Stimulated activated effector memory CD8-positive, alpha-beta T cell treated with anti-CD3 and anti-CD28 coated beads, Interleukin-12 subunit alpha, Interleukin-12 subunit beta, amount 100 ng/mL, for 72 hours (primary cell): ENCODE measurements around the gene TSPO.

Source experiments
- ATAC-seq: fragments of 150-1000 bp; cut with Tn5 transposase; 2 replicates; pipeline ENCODE4 v1.10.0; 2021
- DNase-seq, 2 donors: peaks; one replicate each; pipeline ENCODE4 v3.0.0; 2021 to 2022; ENCODE audit warnings: low spot score in 2 of 2
- H3K27ac Mint-ChIP-seq: one replicate; pipeline ENCODE4 v1.8.0; 2022; ENCODE audit warnings: mild to moderate bottlenecking, mixed read lengths
- H3K36me3 Mint-ChIP-seq: one replicate; pipeline ENCODE4 v1.8.0; 2022; ENCODE audit warnings: mild to moderate bottlenecking, mixed read lengths
- H3K4me1 Mint-ChIP-seq: one replicate; pipeline ENCODE4 v1.8.0; 2022; ENCODE audit warnings: mixed read lengths
- H3K4me3 Mint-ChIP-seq: one replicate; pipeline ENCODE4 v1.8.0; 2022; ENCODE audit warnings: mild to moderate bottlenecking, mixed read lengths
- H3K9me3 Mint-ChIP-seq: one replicate; pipeline ENCODE4 v1.8.0; 2022; ENCODE audit warnings: mixed read lengths

The TSPO gene

DNA sequence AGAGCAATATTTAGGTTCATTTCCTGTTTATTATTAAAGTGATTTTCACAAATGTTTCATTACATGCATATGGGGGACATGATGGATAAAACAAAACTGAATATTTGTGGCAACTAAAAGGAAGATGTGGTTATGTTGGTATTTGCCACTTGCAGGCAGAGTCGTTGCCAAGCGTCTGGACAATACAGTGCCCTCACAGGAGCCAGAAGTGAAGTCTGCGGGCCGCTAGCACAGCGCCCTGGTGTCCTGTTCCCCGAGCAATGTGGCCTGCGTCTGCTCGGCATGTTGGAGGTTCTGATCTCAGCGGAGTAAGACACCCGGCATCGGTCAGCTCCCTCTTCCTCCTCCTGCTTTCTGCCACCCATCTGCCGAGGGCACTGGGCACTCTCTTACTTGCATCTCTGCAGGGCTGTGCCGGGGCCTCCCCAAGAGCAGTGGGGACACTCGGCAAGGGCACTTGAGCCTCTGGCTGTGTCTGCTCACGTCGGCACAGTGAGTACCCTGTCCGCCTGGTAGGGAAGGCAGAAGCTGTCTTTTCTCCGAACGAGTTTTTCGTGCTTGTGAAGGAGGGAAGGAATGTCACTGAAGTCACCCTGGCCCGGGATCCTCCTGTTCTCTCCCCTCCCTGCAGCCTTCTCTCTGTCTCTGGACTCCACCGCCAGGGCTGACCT, 46.0 kb downstream of the TSPO start:
- ATAC-seq = no peak
- no peaks in the 10 kb centered on the region for H3K36me3 Mint-ChIP-seq
- no peak overlapping the region for H3K4me3 Mint-ChIP-seq
- no peak for DNase-seq
- H3K27ac Mint-ChIP-seq = no peak overlapping the region
- H3K9me3 Mint-ChIP-seq = no peaks in the 10 kb centered on the region
- H3K4me1 Mint-ChIP-seq = no peaks in the 10 kb centered on the region

DNA sequence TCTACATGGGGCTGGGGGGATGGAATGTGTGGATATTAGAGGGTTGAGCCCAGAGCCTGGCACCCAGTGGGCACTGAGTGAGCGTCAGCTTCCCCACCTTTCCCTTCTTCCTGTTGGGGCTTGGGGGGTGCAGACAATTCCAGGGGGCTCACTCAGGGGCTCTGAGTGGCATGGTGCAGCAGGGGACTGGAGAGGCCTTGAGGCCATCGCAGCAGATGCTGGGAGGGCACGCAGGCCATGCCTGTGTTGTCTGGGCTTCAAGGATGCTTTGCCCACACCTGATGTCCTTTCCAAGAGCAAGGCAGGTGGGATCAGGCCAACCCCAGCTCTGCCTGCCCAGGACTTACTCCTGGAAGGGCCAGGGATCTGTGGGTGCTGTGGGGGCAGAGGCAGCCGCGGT, 46.8 kb downstream of the TSPO start:
- H3K9me3 Mint-ChIP-seq = no peaks in the 10 kb centered on the region
- H3K27ac Mint-ChIP-seq = no peak overlapping the region

DNA sequence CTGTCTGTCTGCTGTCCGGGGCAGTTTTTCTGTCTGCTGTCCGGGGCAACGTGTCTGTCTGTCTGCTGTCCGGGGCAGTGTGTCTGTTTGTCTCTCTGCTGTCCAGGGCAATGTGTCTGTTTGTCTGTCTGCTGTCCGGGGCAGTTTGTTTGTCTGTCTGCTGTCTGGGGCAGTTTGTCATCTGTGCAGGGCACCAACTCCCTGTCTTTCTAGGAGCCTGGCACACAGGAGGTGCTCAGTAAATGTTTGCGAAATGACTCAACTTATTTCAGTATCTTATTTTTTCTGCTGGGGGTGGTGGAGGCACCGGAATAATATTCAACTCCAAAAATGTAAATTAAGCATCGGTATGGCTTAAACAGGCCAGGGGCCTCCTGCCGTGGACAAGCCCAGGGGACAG, 47.6 kb downstream of the TSPO start:
- Mint-ChIP-seq H3K36me3 (no peaks in the 10 kb centered on the region), H3K4me1 (no peaks in the 10 kb centered on the region), H3K4me3 (no peak overlapping the region), H3K27ac (no peak overlapping the region), H3K9me3 (no peaks in the 10 kb centered on the region)
- ATAC-seq (no peak), DNase-seq (no peak)

More for the DNA sequence above, 46.8 kb downstream of the TSPO start:
- no peak for DNase-seq
- no peaks in the 10 kb centered on the region for H3K36me3 Mint-ChIP-seq
- no peaks in the 10 kb centered on the region for H3K4me1 Mint-ChIP-seq
- no peak for ATAC-seq
- no peak overlapping the region for H3K4me3 Mint-ChIP-seq

DNA sequence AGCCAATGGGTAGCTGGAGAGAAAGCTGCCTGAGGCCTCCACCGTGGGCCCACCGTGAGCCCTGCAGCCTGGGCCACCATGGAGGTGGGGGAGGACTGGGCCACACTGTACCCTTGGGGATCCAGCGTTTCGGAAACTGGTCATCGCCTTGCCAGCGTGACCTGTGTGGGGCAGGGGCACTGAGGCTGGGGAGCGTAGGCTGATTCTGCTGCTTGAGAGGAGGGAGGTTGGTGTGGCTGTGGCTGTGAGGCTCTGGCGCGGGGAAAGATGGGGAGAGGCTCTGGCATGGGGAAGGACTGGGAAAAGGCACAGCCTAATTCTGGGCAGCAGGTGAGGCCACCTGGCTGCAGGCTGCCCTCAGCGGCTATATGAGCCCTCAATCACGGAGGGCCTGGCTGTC, 48.2 kb downstream of the TSPO start:
- no peak for DNase-seq
- no peaks in the 10 kb centered on the region for H3K9me3 Mint-ChIP-seq
- no peak for ATAC-seq
- H3K36me3 Mint-ChIP-seq = no peaks in the 10 kb centered on the region
- H3K4me3 Mint-ChIP-seq = no peak overlapping the region
- H3K27ac Mint-ChIP-seq = no peak overlapping the region
- H3K4me1 Mint-ChIP-seq = no peaks in the 10 kb centered on the region

DNA sequence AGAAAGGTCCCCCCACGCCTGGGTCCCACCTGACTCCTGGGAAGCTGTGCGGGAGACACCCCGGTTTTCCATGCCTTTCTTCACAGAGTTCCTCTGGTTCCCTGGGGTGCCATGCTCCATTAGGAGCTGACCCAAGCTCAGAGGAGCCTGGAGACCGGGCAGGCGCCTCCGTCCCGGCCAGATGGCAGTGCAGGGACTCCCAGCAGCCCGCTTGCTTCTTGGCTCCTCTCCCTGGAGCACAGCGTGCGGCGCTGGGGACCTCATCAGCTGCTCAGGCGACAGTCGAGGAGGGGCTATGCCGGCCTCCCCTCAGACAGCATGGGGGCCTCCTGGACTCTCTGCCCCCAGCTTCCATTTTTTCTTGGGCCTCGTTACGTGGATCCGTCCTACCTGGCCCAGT, 48.7 kb downstream of the TSPO start:
- ATAC-seq (no peak), DNase-seq (no peak)
- H3K27ac Mint-ChIP-seq = no peak overlapping the region
- H3K36me3 Mint-ChIP-seq = no peaks in the 10 kb centered on the region
- no peaks in the 10 kb centered on the region for H3K9me3 Mint-ChIP-seq
- no peak overlapping the region for H3K4me3 Mint-ChIP-seq
- H3K4me1 Mint-ChIP-seq = no peaks in the 10 kb centered on the region

DNA sequence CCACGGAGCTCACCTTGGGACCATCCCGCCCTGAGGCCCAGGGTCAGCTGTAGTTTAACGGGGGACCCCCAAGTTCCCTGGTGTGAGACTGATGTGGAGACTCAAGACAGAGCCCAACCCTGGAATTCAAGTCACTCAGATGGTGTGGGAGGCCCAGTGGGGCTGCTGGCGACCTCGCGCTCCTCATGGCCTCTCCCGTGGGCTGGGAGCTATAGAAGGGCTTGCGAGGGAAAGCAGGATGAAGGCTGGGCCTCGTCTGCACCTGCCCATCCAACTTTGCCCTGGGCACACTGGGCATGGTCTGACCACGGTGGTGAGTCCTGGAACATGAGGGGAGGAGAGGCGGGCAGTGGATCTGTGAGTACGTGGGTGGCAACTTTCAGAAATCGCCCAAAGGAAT, 49.2 kb downstream of the TSPO start:
- Mint-ChIP-seq H3K9me3 (no peaks in the 10 kb centered on the region), H3K36me3 (peaks cover 5% of the 10 kb centered on the region), H3K27ac (no peak overlapping the region), H3K4me3 (no peak overlapping the region), H3K4me1 (no peaks in the 10 kb centered on the region)
- no peak for DNase-seq
- ATAC-seq = no peak

DNA sequence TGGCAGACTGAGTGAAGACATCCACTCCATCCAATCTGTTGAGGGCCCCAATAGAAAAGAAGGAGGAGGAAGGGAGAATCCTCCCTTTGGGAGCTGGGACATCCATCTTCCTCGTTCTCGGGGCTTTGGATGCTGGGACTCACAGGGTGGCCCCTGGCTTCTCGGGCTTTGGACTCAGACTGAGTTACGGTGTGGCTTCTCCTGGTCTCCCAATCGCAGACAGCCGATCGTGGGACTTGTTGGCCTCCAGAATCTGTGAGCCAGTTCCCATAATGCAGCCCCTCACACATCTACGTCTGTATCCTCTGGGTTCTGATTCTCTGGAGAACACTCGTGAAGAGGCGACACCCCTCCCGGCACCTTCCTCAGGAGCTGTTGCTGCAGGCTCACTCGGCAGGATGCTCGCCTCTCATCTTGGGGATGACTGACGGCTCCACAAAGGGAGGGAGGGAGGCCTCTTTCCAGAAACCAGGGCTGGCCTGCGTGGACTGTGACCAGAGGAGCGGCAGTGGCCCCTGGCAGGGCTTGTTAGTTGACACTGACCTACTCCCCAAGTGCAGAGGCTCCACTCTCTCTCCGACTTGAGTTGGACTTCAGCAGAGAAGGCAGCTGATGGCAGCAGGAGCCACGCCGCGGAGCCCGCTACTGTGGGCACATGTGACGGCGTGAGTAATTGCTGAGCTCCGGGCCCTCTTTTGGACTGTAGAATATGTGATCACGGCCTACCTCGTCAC, 50.3 kb downstream of the TSPO start:
- no peak for ATAC-seq
- peaks cover 9% of the 10 kb centered on the region for H3K4me1 Mint-ChIP-seq
- H3K27ac Mint-ChIP-seq = no peak overlapping the region

DNA sequence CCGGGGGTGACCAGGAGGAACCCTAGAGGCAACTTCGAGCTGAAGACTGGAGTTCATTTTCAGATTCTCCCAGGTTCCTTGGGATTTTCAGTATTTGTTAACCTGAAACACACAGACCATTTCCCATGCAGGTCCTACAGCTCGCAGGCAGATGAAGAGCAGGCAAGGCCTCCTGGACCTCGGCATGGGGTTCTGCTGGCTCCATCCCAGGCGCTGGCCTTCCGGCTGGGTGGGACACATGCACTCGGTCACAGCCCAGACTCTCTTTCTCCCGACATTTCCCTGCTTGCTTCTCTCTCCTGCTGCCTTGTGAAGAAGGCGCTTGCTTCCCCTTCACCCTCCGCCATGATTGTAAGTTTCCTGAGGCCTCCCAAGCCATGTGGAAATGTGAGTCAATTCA, 51.0 kb downstream of the TSPO start:
- ATAC-seq = no peak
- Mint-ChIP-seq H3K27ac (peak overlapping the region; percentile 65), H3K4me3 (no peak overlapping the region), H3K4me1 (peaks cover 10% of the 10 kb centered on the region), H3K9me3 (peaks cover 3% of the 10 kb centered on the region), H3K36me3 (peaks cover 14% of the 10 kb centered on the region)
- DNase-seq = no peak

More for the DNA sequence above, 50.3 kb downstream of the TSPO start:
- no peak for DNase-seq
- Mint-ChIP-seq H3K4me3 (no peak overlapping the region), H3K9me3 (peaks cover 3% of the 10 kb centered on the region), H3K36me3 (peaks cover 14% of the 10 kb centered on the region)

DNA sequence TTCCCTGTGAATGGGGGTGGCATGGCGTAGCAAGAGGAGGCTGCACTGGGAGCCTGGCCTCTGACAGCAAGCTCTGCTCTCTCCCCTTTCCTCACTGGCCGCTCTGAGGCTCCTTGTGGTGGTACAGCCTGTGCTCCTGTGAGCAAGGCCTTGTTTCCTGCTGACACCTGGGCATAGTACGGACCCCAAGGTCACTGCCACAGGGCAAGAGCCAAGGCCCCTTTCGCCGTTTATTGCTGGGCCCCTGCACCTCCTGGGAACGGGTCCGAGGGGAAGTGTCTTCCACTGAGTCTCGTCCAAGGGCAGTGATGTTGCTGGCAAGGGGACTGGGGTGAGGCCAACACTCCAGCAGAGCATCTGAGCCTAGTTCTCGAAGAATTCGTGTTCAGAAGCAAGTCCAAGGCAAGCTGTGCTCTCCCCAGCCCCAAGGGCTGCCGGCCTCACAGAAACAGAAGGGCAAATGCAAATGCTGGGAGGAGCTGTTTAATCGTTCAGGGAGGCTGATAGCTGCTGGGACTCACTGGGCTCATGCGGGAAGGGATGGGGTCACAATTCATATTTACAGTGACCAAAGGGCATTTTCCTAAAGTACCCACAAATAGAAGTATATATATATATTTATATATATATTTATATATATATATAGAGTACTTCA, 51.5 kb downstream of the TSPO start:
- DNase-seq (no peak), ATAC-seq (no peak)
- Mint-ChIP-seq H3K27ac (peak overlapping the region; percentile 65), H3K4me1 (peaks cover 16% of the 10 kb centered on the region), H3K9me3 (peaks cover 3% of the 10 kb centered on the region), H3K4me3 (no peak overlapping the region), H3K36me3 (peaks cover 14% of the 10 kb centered on the region)

DNA sequence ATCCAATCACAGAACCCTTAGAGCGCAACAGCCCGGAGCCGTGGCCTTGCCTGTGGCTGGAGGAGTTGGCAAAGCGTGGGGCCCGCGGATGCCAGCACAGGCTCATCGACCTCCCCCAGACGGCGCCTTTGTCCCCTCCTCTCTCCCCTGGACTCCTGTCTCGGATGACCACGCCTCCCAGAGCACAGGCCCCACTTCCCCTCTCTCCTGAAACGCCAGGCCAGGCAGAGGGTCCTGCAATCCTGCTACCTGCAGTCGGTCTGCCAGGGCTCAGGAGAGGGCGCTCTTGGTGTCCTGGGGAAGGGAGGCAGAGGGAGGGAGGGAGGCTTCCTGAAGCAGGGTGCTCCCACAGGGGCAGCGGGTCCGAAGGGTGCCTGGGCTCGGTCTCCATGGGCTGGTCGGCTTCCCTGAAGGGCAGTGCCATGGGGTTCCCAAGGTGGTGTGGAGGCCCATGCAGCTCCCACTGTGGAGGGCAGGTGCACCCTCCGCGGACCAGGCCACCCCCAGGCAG, 52.2 kb downstream of the TSPO start:
- no peak overlapping the region for H3K27ac Mint-ChIP-seq
- H3K36me3 Mint-ChIP-seq = peaks cover 14% of the 10 kb centered on the region
- ATAC-seq (no peak), DNase-seq (no peak)
- peaks cover 17% of the 10 kb centered on the region for H3K4me1 Mint-ChIP-seq
- H3K4me3 Mint-ChIP-seq = no peak overlapping the region
- peaks cover 3% of the 10 kb centered on the region for H3K9me3 Mint-ChIP-seq

DNA sequence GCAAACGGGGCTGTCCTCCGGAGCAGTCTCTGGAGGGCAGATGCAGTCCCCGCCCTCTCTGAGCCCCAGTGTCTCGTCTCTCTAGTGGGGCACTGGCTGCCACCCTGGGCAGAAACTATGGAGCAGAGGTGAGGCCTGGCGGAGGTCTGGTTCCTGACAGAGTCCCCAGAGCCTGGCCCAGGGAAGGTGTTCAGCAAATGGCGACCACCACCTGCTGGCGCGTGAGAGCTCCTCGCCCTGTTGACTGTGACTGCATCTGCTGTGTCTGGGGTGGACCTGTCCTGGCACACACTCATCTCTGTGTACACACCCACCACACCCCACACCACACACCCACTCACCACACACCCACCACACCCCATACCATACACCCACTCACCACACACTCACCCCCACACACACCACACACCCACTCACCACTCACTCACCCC, 53.9 kb downstream of the TSPO start:
- ATAC-seq (peak; percentile 33), DNase-seq (no peak)
- Mint-ChIP-seq H3K4me3 (no peak overlapping the region), H3K36me3 (peaks cover 14% of the 10 kb centered on the region), H3K27ac (peak overlapping the region; percentile 86), H3K4me1 (peaks cover 17% of the 10 kb centered on the region), H3K9me3 (peaks cover 3% of the 10 kb centered on the region)

DNA sequence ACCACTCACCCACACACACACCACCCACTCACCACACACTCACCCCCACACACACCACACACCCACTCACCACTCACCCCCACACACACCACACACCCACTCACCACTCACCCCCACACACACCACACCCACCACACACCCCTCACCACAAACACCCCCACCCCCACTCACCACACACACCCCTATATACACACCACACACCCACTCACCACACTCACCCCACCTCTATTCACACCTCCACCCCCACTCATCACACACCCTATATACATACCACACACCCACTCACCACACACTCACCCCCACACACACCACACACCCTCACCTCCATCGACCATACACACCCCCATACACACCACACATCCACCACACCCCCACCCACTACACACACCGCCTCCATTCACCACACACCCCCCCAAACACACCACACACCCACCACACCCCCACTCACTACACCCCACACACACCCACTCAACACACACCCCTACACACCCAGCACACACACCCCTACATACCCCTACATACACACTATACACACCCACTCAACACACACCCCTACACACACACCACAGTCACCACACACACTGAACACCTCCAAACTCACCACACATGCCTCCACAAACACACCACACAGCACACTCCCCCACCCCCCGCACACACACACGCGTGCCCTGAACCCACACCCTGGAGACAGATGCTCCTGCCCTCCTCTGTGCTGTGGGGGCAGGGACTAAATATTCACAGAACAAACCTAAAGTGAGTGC, 54.6 kb downstream of the TSPO start:
- DNase-seq (no peak), ATAC-seq (peak; percentile 55)
- Mint-ChIP-seq H3K4me1 (peaks cover 17% of the 10 kb centered on the region), H3K4me3 (no peak overlapping the region), H3K36me3 (peaks cover 14% of the 10 kb centered on the region), H3K27ac (peak overlapping the region; percentile 86), H3K9me3 (peaks cover 3% of the 10 kb centered on the region)

DNA sequence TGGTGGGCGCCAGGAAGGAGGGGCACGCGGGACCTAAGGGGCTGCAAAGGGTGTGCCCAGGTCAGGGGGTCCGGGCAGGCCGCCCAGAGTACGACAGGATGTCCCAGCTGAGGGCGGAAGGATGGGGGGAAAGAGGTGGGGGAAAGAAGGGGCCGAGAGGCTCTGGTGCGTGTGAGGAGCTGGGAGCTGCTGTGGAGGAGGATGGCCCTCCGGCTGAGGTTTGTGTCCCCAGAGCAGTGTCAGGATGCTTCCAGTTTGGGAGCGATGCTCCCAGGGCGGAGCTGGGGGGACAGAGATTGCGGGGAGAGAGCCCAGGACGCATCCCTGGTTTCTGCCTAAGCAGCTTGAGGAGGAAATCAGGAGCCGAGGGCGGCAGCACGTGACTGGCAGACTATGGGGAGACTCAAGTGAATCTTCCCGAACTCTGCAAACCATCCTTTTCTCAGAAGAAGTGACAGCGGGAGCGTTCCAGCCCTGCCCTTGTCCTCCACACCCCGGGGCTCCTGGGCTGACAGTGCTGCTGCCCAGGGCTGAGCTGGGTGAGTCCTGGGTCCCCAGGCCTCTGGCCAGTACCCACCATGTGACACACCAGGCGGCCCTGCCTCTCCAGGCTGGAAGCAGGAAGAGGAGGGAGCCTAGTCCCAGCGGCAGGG, 55.3 kb downstream of the TSPO start:
- H3K36me3 Mint-ChIP-seq = peaks cover 14% of the 10 kb centered on the region
- peaks cover 3% of the 10 kb centered on the region for H3K9me3 Mint-ChIP-seq
- ATAC-seq = peak; percentile 3
- peak overlapping the region; percentile 86 for H3K27ac Mint-ChIP-seq
- no peak overlapping the region for H3K4me3 Mint-ChIP-seq
- peaks cover 17% of the 10 kb centered on the region for H3K4me1 Mint-ChIP-seq
- no peak for DNase-seq

DNA sequence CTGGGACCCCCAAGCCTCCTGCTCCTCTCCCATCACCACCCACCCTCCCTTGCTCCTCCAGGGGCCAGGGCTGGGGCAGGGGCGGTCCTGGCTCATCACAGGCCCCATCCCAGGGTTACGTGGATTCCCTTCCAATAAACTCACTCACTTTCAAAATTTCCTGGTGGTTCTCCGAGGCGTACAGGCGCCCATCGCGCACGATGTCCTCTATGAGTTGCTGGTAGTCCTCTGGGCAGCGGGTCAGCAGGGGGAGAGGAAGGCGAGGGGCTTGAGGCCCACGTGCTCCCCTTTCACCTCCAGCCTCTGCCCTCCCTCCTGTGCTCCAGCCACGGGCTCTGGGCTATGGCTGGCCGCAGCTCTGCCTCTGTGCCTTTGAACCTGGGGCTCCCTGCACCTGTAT, 56.0 kb downstream of the TSPO start:
- Mint-ChIP-seq H3K9me3 (peaks cover 3% of the 10 kb centered on the region), H3K4me1 (peaks cover 17% of the 10 kb centered on the region), H3K36me3 (peaks cover 14% of the 10 kb centered on the region), H3K4me3 (no peak overlapping the region), H3K27ac (peak overlapping the region; percentile 15)
- ATAC-seq = no peak
- no peak for DNase-seq
